Activated CD4-positive, CD25-positive, alpha-beta regulatory T cell (primary cell): ENCODE results near the gene BGN.

Source experiments
- DNase-seq, 4 experiments: peaks; one replicate each; lab custom pipeline; 2025; lab: John Stamatoyannopoulos, UW

The BGN gene

DNA sequence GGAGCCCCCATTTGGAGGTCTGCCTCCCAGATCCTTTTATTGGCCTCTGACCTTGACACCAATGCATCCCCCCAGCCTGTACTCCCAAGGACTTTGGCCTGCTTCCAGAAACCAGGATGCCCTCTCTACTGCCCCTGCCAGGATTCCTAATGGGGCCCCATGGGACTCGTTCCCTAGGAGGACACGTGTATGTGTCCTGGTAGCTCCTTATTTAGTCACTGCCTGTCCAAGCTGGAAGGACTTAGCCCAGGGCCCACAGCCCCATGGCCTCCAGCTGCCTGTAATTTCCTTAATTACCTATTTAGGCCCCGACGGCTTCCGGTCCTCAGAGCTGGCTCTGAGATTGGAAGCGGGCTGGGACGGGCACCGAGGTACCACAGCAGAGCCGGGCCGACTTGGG lies 32.0 kb downstream of the BGN start:
- no peak for DNase-seq

DNA sequence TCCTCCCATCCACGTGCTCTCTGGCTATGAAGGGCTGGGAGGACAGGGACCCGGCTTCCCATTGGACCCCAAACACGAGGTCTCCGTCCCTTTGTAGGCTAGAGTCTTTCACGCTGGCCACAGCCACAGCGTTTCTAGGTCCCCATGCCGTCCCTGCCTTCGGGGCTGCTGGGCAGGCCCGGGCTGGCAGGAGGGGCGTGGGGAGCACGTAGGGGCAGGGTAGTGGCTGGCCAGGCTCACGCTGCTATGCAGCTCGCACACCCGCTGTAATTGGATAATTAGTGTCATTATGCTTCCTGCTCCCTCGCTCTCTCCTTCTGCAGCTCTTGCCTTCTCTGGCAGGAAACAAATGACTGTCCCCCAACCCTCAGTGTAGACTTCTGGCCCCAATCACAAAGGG lies 32.4 kb downstream of the BGN start:
- no peak for DNase-seq

DNA sequence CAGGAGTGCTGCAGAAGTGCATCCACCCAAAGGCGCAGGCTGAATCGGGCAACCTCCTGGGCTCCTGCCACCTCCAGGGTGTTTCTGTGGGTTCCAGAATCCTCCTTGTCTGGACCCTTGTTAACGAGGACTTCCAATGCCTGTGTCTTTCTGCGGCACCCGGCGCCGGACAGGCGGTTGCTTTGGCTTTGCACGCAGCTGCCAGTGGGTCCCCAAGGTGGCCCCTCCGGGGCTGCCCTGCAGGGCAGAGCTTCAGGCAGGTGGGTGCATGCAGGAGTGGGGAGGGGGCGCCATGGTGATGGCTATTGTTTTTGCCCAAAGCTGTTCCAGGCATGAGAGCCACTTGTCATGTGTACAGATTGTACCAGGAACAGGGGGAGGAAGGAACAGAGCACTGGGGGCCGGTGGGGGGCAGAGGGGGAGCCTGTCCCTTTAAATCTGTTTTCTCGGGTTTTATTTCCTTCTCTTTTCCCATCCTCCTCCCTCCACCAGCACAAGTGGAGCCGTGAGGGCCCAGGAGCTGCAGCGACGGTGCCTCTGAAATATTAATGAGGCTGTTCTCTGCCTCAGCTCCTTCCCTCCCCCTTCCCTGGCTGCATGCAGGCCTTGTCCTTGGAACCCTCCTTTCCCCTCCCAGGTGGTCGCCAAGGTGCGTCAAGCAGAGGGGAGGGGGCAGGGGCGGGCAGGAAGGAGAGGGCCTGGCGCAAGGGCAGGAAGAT lies 35.8 kb downstream of the BGN start:
- no peak for DNase-seq

DNA sequence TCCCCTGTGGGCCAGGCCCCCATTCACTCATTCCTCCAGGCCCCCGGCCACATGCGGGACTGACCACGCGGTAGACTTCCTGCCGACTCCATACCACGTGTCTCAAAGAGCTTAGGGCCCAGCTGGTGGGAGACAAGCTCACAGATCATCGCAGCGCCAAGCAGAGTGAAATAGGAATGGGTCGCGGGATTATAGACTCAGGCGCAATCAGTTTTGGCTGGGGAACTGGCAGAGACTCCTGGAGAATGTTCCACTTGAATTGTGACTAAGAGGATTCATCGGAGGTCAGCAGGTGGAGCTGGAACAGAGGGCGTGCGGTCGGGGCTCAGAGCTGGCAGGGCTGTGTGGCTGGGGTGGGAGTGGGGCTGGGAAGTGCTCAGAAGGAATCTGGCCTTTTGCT lies 38.3 kb downstream of the BGN start:
- DNase-seq = no peak

DNA sequence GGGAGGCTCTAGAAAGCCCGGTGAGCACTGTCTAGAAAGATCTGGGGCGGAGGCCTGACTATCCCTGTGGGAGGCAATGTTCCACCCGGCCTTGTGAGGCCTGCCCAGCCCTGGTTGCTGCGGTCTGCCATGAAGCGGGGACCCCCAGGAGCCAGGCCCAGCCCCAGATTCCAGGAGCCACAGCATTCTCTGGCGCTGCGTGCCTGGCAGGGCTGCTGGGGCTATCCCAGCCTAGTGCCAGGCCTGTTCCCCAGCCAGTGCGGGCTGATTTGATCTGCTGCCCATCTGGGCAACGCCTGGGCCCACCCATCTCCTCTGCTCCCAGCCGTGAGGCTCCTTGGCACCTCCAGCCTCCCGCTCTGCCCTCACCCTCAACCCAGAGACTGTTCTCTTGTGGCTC lies 42.3 kb downstream of the BGN start:
- DNase-seq = no peak

DNA sequence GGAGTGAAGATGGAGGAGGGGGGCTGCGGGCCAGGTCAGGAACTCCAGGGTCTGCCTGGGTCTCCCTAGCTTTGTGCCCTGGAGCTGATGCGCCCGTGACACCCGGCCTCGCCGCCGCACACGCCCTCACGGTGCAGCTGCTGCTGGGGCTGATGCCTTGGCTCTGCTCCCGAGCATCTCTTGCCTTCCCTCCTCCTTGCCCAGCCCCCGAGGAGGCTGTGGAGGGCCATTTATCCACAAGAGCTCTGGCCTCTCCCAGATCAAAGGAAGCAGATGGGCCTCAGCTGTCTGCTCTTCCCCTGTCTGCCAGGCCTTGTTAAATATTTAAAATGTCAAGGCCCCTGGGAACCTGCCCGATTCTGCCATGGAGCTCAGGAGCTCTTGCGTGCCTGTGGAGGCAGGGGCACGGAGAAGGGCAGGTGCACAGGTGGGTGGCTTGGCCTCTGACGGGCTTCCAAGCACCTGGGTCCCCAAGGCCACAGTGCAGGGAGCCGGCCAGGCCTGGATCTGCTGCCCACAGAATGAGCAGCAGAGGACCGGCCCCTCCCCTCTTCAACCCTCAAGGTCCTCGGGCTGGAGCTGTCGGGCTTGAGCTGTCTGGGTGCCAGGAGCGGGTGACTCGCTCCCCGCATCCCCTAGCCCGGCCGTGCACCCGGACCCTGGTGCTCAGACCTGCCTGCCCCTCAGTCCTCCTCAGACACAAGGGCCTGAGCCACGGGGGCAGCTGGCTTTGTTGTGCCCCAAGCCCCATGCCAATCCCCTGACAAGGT lies 42.9 kb downstream of the BGN start:
- DNase-seq = no peak

DNA sequence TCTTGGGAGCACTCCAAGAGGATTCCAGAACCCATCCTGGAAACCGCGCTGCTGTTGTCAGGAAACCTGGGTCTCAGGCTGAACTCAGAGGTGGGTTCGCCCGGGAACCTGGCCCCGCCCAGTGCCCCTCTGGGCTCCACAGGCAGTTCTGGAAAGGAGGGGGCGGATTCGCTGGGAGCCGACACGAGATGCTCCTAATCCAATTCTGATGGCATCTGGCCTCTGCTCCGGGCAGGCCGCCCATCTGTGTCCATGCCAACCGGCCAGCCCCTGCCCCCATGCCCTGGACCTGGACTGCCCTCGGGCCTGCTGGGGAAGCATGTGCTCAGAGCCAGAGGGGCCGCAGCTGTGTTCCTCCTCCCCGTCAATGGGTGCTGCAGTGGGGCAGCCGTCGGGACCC lies 43.6 kb downstream of the BGN start:
- no peak for DNase-seq

DNA sequence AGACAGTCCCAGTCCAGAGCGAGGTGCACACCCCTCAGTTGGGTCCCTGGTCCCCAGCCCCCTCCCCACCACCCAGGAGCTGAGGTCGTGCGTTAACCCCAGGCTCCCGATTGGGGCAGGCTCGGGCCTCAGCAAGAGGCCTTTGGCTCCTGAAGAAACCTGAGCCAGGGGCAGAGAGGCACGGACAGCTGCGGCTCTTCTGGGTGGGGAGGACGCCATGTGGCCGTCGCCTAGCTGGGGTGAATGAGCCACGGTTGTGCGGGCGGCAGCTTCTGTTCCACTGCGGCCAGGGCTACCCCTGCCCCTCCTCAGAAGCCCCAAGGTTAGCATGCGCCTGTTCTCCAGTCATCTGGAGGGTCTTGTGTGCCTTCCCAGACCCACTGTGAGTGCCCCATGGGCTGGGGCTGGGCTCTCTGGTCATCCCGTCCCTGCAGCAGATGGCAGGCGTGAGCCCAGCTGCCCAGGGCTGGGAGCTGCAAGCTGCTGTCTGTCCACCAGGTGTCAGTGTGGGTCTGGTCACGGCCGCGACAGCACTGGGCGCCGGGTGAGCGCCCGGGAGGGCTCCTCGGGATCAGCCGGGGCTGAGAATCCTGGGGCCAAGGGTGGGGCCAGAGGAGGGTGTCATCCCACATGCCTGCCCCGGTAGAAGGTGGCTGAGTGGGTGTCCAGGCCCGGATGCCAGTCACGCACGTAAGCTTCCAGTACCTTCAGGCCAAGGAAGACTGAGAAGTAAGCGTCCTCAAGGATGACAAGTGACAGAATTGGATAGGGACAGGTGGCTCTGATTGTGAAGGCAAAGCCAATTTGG lies 44.6 kb downstream of the BGN start:
- peak; percentile 7 to 30 (median 14) for DNase-seq

DNA sequence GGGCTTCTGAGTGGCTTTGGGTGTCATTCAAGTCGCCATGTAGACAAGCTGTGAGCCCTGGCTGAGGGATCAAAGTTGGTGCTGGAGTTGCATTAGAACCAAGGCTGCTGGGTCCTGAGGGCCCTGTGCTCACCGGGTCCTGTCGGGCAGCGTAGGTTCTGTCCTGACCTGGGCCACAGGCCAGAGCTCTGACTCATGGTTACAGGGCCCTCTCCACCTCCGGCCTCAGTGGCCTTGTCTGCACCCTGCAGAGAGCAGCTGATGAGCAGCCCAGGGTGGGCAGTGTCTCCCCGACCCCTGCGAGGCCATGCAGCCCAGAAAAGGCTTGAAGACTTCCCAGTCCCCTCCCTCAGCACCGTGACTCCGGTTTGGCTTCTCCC lies 45.2 kb downstream of the BGN start:
- no peak for DNase-seq

DNA sequence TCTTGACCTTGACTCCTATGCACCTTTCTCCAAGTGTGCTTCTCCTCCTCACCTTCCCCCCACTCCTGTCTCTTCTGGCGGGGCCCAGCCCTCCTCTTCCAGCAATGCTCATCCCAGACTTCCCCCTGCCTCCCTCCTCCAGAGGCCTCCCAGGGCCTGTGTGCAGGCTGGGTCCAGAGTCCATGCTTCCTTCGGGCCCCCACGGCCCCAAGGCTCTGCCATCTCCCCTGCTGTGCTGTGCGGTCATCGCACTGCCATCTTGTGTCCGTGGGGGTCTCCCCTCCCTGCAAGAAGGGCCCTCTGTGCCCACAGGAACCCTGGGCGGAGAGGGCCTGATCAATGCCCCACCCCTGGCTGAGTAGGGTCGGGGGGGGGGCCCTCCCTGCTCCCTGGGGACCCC lies 49.9 kb downstream of the BGN start:
- DNase-seq = no peak

DNA sequence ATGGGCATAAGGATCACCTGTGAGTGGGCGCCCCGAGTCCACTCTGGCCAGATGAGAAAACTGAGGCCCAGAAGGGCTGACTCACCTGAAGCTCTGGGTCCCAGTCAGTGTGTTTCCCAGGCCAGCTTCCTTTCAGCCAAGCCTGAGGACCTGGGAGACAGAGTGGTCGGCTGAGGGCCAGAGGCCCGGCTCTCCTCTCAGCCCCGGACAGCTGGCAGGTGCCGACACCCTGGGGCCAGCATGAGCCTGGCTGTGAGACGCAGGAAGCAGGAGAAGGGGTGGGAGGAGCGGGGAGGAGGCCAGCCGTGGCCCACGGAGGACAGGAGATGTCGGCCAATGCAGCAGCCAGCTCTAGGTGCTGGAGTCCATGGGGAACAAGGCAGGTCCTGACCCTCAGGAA lies 51.6 kb downstream of the BGN start:
- DNase-seq = no peak

DNA sequence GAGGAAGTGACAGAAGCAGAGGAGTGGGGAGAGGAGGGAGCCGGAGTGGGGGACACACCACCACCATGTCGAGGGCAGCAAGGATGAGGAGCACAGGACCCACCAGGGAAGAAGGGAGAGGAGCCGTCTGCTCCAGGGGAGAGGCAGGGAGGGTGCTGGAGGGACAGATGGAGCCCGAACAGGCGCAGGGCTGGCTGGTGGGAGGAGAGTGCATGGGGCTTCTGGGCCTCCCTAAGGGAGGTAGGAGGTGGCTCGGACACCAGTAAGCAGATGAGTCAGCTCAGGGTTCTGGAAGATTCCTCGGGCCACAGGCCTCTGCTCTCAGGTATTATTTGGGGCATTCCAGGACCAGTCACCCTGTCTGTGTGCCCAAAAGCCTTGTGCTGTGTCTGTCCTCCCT lies 52.4 kb downstream of the BGN start:
- no peak for DNase-seq

DNA sequence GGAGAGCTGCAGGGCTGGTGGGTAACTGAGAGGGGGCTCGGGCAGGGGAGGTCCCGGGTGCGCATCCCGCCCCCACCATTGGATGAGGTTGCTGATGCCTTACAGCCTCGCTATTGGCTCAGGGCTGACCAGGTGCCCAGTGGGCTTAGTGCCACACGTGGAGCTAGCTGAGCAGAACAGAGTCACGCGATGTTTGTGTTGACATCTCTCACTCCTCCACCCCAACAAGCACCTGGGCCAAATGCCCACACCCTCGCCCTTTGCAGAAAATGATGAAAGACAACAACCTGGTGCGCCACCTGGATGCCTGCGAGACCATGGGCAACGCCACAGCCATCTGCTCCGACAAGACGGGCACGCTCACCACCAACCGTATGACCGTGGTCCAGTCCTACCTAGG lies 54.5 kb downstream of the BGN start:
- no peak for DNase-seq

DNA sequence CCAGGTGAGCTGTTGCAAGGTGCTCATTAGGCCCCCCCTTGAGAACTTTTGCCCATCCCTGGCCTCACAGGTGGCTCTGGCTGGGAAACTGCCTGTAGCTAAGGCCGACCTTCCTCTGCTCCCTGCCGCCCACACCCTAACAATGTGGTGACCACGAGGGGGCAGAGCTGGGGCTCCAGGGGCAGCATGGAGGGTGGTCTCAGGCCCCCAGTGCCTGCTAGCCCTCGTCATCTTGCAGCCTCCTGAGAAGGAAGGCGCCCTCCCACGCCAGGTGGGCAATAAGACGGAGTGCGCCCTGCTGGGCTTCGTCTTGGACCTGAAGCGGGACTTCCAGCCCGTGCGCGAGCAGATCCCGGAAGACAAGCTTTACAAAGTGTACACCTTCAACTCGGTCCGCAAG lies 55.0 kb downstream of the BGN start:
- no peak for DNase-seq

DNA sequence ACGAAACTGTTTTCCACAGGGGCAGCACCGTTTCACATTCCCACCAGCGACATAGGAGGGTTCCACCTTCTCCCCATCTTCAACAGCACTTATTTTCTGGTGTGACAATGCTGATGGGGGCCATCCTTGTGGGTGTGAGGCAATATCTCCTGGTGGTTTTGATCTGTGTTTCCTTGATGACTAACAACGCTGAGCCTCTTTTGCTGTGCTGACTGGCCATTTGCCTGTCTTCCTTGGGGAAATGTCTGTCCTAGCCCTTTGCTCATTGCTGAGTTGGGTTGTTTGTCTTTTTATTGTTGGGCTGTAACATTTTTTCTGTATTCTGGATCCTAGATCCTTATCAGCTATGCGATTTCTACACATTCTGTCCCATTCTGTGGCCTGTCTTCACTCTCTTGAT lies 56.4 kb downstream of the BGN start:
- DNase-seq = no peak

DNA sequence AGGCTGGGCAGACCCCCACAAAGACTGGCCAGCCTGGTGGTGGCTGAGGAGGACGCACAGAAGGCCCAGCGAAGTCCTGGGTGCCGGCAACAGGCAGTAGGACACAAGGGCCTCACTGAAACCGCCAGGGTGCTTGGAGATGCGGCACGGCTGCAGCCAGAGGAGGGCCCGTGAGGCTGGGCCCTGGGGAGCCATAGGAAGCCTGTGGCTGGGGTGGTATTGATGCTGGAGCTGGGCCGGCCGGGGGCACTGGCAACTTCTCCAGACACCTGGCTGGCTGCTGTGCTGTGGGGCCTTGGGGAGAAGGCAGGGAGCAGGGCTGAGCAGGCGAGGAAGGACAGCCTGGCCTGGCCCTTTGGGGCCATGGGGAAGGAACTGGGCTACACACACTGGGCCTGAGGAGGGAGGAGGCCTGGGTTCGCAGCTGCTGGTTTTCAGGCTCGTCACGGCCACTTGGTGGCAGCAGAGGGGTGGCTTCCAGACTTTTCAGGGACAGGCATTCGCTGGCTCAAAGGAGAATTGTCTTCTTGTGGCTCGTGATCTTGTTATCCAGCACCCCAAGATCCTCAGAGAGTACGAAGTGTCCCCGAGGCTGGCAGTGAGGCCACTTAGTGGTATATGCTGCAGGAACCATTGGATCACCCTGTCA lies 59.9 kb downstream of the BGN start:
- DNase-seq = peak; percentile 12 to 30 (median 20)

DNA sequence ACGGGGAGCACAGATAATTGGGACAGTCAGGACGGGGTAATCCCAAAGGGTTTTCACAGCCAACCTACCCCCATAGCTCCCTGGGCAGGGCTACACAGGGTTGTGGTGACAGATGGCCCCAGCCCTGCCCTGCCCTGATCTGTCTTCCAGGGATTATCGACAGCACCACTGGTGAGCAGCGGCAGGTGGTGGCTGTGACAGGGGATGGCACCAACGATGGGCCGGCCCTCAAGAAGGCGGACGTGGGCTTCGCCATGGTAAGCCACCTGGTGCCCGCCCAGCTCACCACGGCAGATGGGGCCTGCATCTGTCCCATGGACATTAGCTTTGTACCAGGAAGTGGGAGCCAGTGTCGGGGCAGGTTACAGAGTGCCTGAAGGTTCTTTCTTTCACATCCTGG lies 62.0 kb downstream of the BGN start:
- no peak for DNase-seq

DNA sequence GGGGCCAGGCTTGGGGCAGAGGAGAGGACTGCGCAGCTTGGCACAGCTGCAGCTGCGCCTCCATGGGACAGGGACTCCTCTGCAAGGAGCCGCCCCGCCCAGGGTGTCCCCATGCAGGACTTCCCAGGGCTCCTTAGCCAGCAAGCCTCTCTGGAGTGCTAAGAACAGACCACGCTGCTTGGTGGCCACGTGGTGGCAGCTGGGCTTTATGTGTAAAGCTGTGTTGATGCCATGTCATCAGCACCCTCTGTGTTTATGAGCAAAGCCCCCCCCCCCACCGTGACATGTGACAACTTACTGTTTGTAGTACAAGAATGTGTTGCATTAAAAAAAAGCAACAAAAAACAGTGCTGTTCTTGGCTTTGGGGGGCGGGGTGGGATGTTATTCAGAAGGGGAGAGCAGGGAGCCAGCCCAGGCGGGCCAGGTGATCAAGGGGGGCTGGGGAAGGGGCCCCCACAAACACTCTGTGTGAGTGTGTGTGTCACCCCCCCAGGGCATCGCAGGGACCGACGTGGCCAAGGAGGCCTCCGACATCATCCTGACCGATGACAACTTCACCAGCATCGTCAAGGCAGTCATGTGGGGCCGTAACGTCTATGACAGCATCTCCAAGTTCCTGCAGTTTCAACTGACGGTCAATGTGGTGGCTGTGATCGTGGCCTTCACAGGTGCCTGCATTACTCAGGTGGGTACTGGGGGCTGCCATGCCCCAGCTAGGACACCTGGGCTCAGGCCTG lies 63.0 kb downstream of the BGN start:
- no peak for DNase-seq
